Loucy (cell line): ENCODE measurements around the gene TMEM18.

ENCODE experiments used
- H2AFZ ChIP-seq: fragments of 200-600 bp; sonication (generic); 2 replicates; pipeline ENCODE4 v1.6.0; 2016; ENCODE audit warnings: antibody characterized with exemption, mild to moderate bottlenecking, low read length, moderate library complexity
- H3F3A ChIP-seq: fragments of 200-600 bp; 2 replicates; pipeline ENCODE4 v1.6.0; 2016; ENCODE audit warnings: antibody characterized with exemption, low read depth, mild to moderate bottlenecking
- H3K27me3 ChIP-seq: fragments of 200-600 bp; sonication (generic); 2 replicates; pipeline ENCODE4 v1.6.1; 2014; ENCODE audit warnings: low read length, mild to moderate bottlenecking; ENCODE audit not compliant: insufficient read depth, poor library complexity, severe bottlenecking
- H3K36me3 ChIP-seq: fragments of 200-600 bp; sonication (generic); 2 replicates; pipeline ENCODE4 v1.6.1; 2016; ENCODE audit warnings: low read length; ENCODE audit not compliant: insufficient read depth
- H3K4me1 ChIP-seq: fragments of 200-600 bp; sonication (generic); 2 replicates; pipeline ENCODE4 v1.5.1; 2014; ENCODE audit warnings: low read length, mild to moderate bottlenecking; ENCODE audit not compliant: insufficient read depth, poor library complexity, severe bottlenecking
- H3K4me2 ChIP-seq: fragments of 200-600 bp; sonication (generic); 2 replicates; pipeline ENCODE4 v1.6.0; 2014; ENCODE audit warnings: antibody characterized with exemption, low read length, low read depth, mild to moderate bottlenecking; ENCODE audit not compliant: poor library complexity, severe bottlenecking
- H3K4me3 ChIP-seq: fragments of 200-600 bp; sonication (generic); 2 replicates; pipeline ENCODE4 v1.5.1; 2014; ENCODE audit warnings: low read length, mild to moderate bottlenecking, mixed read lengths; ENCODE audit not compliant: poor library complexity, severe bottlenecking
- H3K79me2 ChIP-seq: fragments of 200-600 bp; sonication (generic); 2 replicates; pipeline ENCODE4 v1.6.1; 2014; ENCODE audit warnings: low read length; ENCODE audit not compliant: insufficient read depth
- H3K9ac ChIP-seq: fragments of 200-600 bp; sonication (generic); 2 replicates; pipeline ENCODE4 v1.6.0; 2014; ENCODE audit warnings: mild to moderate bottlenecking, low read depth, low read length, moderate library complexity; ENCODE audit not compliant: poor library complexity, severe bottlenecking
- H3K9me2 ChIP-seq: fragments of 200-600 bp; sonication (generic); replicated peaks from 2 replicates; pipeline ENCODE4 v1.6.1; 2016; ENCODE audit warnings: low read depth, low read length, mixed read lengths
- H3K9me3 ChIP-seq: fragments of 200-600 bp; sonication (generic); 2 replicates; pipeline ENCODE4 v1.6.1; 2014; ENCODE audit warnings: mild to moderate bottlenecking, antibody characterized with exemption, low read length, low read depth; ENCODE audit not compliant: insufficient read depth
- H4K20me1 ChIP-seq: fragments of 200-600 bp; sonication (generic); 2 replicates; pipeline ENCODE4 v1.6.0; 2014; ENCODE audit warnings: antibody characterized with exemption, low read length, mild to moderate bottlenecking; ENCODE audit not compliant: insufficient read depth, poor library complexity, severe bottlenecking
- CTCF ChIP-seq: fragments of 200-600 bp; sonication (generic); conservative IDR thresholded peaks from 2 replicates; pipeline ENCODE4 v1.5.1; 2014; ENCODE audit warnings: mild to moderate bottlenecking, antibody characterized with exemption, low read length
- EZH2phosphoT487 ChIP-seq: fragments of 200-600 bp; IDR thresholded peaks from 2 replicates; pipeline ENCODE4 v1.6.1; 2018; ENCODE audit warnings: antibody characterized with exemption, mild to moderate bottlenecking, moderate library complexity, borderline replicate concordance

The TMEM18 gene

GRCh38 chr2:696999-697627, 19.9 kb upstream of the TMEM18 start:
- Histone ChIP-seq H3F3A (no peaks in the 10 kb centered on the region), H4K20me1 (no peaks in the 10 kb centered on the region), H2AFZ (no peak overlapping the region), H3K36me3 (no peaks in the 10 kb centered on the region), H3K9me3 (peaks cover 9% of the 10 kb centered on the region; the same call in 1 of the 2 replicates), H3K4me3 (no peak overlapping the region), H3K4me2 (no peak overlapping the region), H3K27me3 (no peaks in the 10 kb centered on the region), H3K79me2 (no peaks in the 10 kb centered on the region), H3K4me1 (no peaks in the 10 kb centered on the region), H3K9ac (no peak overlapping the region), H3K9me2 (no peaks in the 10 kb centered on the region)
- TF ChIP-seq CTCF = no peak

- no peak overlapping the region for H3K4me3 ChIP-seq
- H4K20me1 ChIP-seq = no peaks in the 10 kb centered on the region
- no peaks in the 10 kb centered on the region for H3K4me1 ChIP-seq
- H3K9me2 ChIP-seq = no peaks in the 10 kb centered on the region
- no peak overlapping the region for H2AFZ ChIP-seq
- no peaks in the 10 kb centered on the region for H3K27me3 ChIP-seq
- no peaks in the 10 kb centered on the region for H3K79me2 ChIP-seq
- H3K36me3 ChIP-seq = no peaks in the 10 kb centered on the region
- no peak overlapping the region for H3K4me2 ChIP-seq
- H3K9ac ChIP-seq = no peak overlapping the region
- H3F3A ChIP-seq = no peaks in the 10 kb centered on the region
- H3K9me3 ChIP-seq = peaks cover 9% of the 10 kb centered on the region; the same call in 1 of the 2 replicates
- TF ChIP-seq CTCF (no peak), EZH2phosphoT487 (no peak)
Measured at GRCh38 chr2:696463-696862, 19.3 kb upstream of the TMEM18 start.

- Histone ChIP-seq H3K4me1 (no peaks in the 10 kb centered on the region), H3K9me2 (no peaks in the 10 kb centered on the region), H3K4me2 (no peak overlapping the region), H3K9me3 (peaks cover 9% of the 10 kb centered on the region; the same call in 1 of the 2 replicates), H3K27me3 (no peaks in the 10 kb centered on the region), H3F3A (no peaks in the 10 kb centered on the region), H3K9ac (no peak overlapping the region), H3K4me3 (no peak overlapping the region), H2AFZ (no peak overlapping the region), H3K36me3 (no peaks in the 10 kb centered on the region), H4K20me1 (no peaks in the 10 kb centered on the region), H3K79me2 (no peaks in the 10 kb centered on the region)
- TF ChIP-seq EZH2phosphoT487 (no peak), CTCF (no peak)
Measured at GRCh38 chr2:694906-695510, 17.8 kb upstream of the TMEM18 start.
